PC-3 (cell line): Measurements from ENCODE around the gene KCTD1. TPM values are rescaled to one million over a fixed set of nuclear protein-coding genes. Genes with fewer than 3 reads are reported as not detected.

Source experiments
- ATAC-seq: fragments of 200-7000 bp; cut with Tn5 transposase; 2 replicates; pipeline ENCODE4 v1.9.1; 2020; ENCODE audit warnings: mild to moderate bottlenecking, moderate library complexity
- BruUV-seq: library from RNA; stranded (reverse); fragments of 400-500 nt; replicated peaks from 2 replicates; lab custom pipeline; 2021; lab: Mats Ljungman, UMichigan
- CTCF ChIA-PET: fragments of 300-600 bp; sonication (Branson Sonifier 250); formaldehyde crosslinking; loops from one replicate; lab custom pipeline; 2022; ENCODE audit warnings: antibody characterized with exemption; lab: Charles Lee
- POLR2A ChIA-PET: fragments of 300-600 bp; sonication (Branson Sonifier 250); formaldehyde crosslinking; loops from one replicate; lab custom pipeline; 2022; ENCODE audit warnings: antibody characterized with exemption; ENCODE audit not compliant: unreplicated experiment; lab: Charles Lee
- DNase-seq: peaks from one replicate; pipeline ENCODE4 v3.0.0-alpha.2; 2015
- H2AFZ ChIP-seq: fragments of 300-600 bp; sonication (generic); 2 replicates; pipeline ENCODE4 v1.6.0; 2016; ENCODE audit warnings: antibody characterized with exemption, low read length
- H3F3A ChIP-seq: fragments of 300-600 bp; sonication (generic); one replicate; pipeline ENCODE4 v1.6.0; 2017; ENCODE audit warnings: antibody characterized with exemption, low read length, control low read depth, mild to moderate bottlenecking; ENCODE audit not compliant: unreplicated experiment
- H3K27ac ChIP-seq: fragments of 300-600 bp; sonication (generic); 2 replicates; pipeline ENCODE4 v1.5.1; 2016; ENCODE audit warnings: mild to moderate bottlenecking, low read length
- H3K27me3 ChIP-seq: fragments of 300-600 bp; sonication (generic); 2 replicates; pipeline ENCODE4 v1.6.1; 2016; ENCODE audit warnings: low read length, mixed read lengths
- H3K36me3 ChIP-seq: fragments of 300-600 bp; sonication (generic); 2 replicates; pipeline ENCODE4 v1.6.1; 2016; ENCODE audit warnings: low read depth, mixed run types, low read length, mixed read lengths
- H3K4me1 ChIP-seq: fragments of 300-600 bp; sonication (generic); 2 replicates; pipeline ENCODE4 v1.5.1; 2016; ENCODE audit warnings: low read length; ENCODE audit not compliant: insufficient read depth
- H3K4me2 ChIP-seq: fragments of 300-600 bp; sonication (generic); 2 replicates; pipeline ENCODE4 v1.6.0; 2016; ENCODE audit warnings: low read length
- H3K4me3 ChIP-seq: fragments of 300-600 bp; sonication (generic); 2 replicates; pipeline ENCODE4 v1.5.1; 2016; ENCODE audit warnings: mild to moderate bottlenecking, low read length, mixed read lengths
- H3K79me2 ChIP-seq: fragments of 300-600 bp; sonication (generic); 2 replicates; pipeline ENCODE4 v1.6.1; 2017; ENCODE audit warnings: low read length, mixed read lengths
- H3K9ac ChIP-seq: fragments of 300-600 bp; sonication (generic); 2 replicates; pipeline ENCODE4 v1.6.0; 2016; ENCODE audit warnings: mild to moderate bottlenecking, low read length
- H3K9me2 ChIP-seq: fragments of 300-600 bp; sonication (generic); replicated peaks from 2 replicates; pipeline ENCODE4 v1.6.1; 2016; ENCODE audit warnings: mixed run types, low read length, mixed read lengths
- H3K9me3 ChIP-seq: fragments of 300-600 bp; sonication (generic); 2 replicates; pipeline ENCODE4 v1.6.1; 2016; ENCODE audit warnings: low read length, mixed read lengths
- H4K20me1 ChIP-seq: fragments of 300-600 bp; sonication (generic); 2 replicates; pipeline ENCODE4 v1.6.1; 2016; ENCODE audit warnings: low read length, mixed read lengths
- CTCF ChIP-seq: fragments of 300-600 bp; sonication (generic); conservative IDR thresholded peaks from 2 replicates; pipeline ENCODE4 v1.5.1; 2017; ENCODE audit warnings: antibody characterized with exemption, low read depth, mild to moderate bottlenecking, low read length
- EZH2 ChIP-seq: fragments of 300-600 bp; sonication (generic); IDR thresholded peaks from one replicate; pipeline ENCODE4 v1.6.1; 2017; ENCODE audit warnings: antibody characterized with exemption, mild to moderate bottlenecking, low read length; ENCODE audit not compliant: unreplicated experiment
- EZH2phosphoT487 ChIP-seq: fragments of 300-600 bp; sonication (generic); IDR thresholded peaks from 2 replicates; pipeline ENCODE4 v1.6.1; 2018; ENCODE audit warnings: mild to moderate bottlenecking, antibody characterized with exemption, low read length, borderline replicate concordance
- intact Hi-C: fragments of 100-400 bp; cut with micrococcal nuclease; formaldehyde crosslinking; loops from 2 replicates; pipeline ENCODE4 v1.9.0; 2023
- total RNA-seq: library from RNA; depleted of rRNA; stranded (reverse); fragments of >200 nt; gene quantifications from 2 replicates; pipeline ENCODE4 v1.2.3, GENCODE V29; 2014

The KCTD1 gene
- total RNA-seq, 1 experiment from 2014 or later = 15.8 TPM

- H3K4me1 ChIP-seq = peaks cover 12% of the 10 kb centered on the region
- no peaks in the 10 kb centered on the region for H3K9me2 ChIP-seq
- no TSS peak for BruUV-seq
- no peak overlapping the region for H3K4me3 ChIP-seq
- no peak overlapping the region for H3K9ac ChIP-seq
- H3K27me3 ChIP-seq = no peaks in the 10 kb centered on the region
- no peaks in the 10 kb centered on the region for H3K36me3 ChIP-seq
- ATAC-seq = no peak
- no peak overlapping the region for H2AFZ ChIP-seq
- H3K9me3 ChIP-seq = no peaks in the 10 kb centered on the region
- POLR2A ChIA-PET = no interaction called here
- CTCF ChIA-PET = no interaction called here
- H3F3A ChIP-seq = peaks cover 5% of the 10 kb centered on the region
- no peak for DNase-seq
- no peaks in the 10 kb centered on the region for H3K79me2 ChIP-seq
- TF ChIP-seq EZH2phosphoT487 (no peak), CTCF (no peak), EZH2 (no peak)
- H3K4me2 ChIP-seq = no peak overlapping the region
- H3K27ac ChIP-seq = no peak overlapping the region
- intact Hi-C loops = no loop called here
- H4K20me1 ChIP-seq = no peaks in the 10 kb centered on the region
These were observed 36.4 kb upstream of the KCTD1 start for GRCh38 chr18:26584745-26585144.

GRCh38 chr18:26579941-26580618 lies 31.7 kb upstream of the KCTD1 start:
- ATAC-seq (peak; percentile 89), DNase-seq (peak; percentile 92)
- no peaks in the 10 kb centered on the region for H4K20me1 ChIP-seq
- CTCF ChIA-PET = interaction anchor here (1.5 kb wide), 1 partner anchor 41 kb away, joined by 6 read pairs; no protein-coding TSS in a partner anchor
- H3K27me3 ChIP-seq = no peaks in the 10 kb centered on the region
- H3K4me2 ChIP-seq = peak overlapping the region; percentile 80
- peaks cover 5% of the 10 kb centered on the region for H3F3A ChIP-seq
- peak overlapping the region; percentile 64 for H2AFZ ChIP-seq
- H3K79me2 ChIP-seq = no peaks in the 10 kb centered on the region
- TF ChIP-seq EZH2 (no peak), EZH2phosphoT487 (no peak), CTCF (no peak)
- H3K9ac ChIP-seq = no peak overlapping the region; the same call in 1 of the 2 replicates
- H3K27ac ChIP-seq = peak overlapping the region; percentile 70
- no peaks in the 10 kb centered on the region for H3K9me3 ChIP-seq
- POLR2A ChIA-PET = no interaction called here
- H3K36me3 ChIP-seq = no peaks in the 10 kb centered on the region
- BruUV-seq = no TSS peak
- H3K4me1 ChIP-seq = peaks cover 29% of the 10 kb centered on the region
- H3K4me3 ChIP-seq = peak overlapping the region; percentile 45; the same call in 1 of the 2 replicates
- intact Hi-C loops = loop anchor here (1.0 to 2.0 kb wide), 2 partner anchors 37 to 124 kb away; no protein-coding TSS in a partner anchor
- H3K9me2 ChIP-seq = no peaks in the 10 kb centered on the region

- Histone ChIP-seq H4K20me1 (no peaks in the 10 kb centered on the region), H3K27ac (peak overlapping the region; percentile 73), H2AFZ (peak overlapping the region; percentile 87), H3K4me2 (peak overlapping the region; percentile 86), H3K9me3 (no peaks in the 10 kb centered on the region), H3K27me3 (no peaks in the 10 kb centered on the region), H3K4me1 (peaks cover 34% of the 10 kb centered on the region), H3K9me2 (no peaks in the 10 kb centered on the region), H3K36me3 (no peaks in the 10 kb centered on the region), H3K4me3 (peak overlapping the region; percentile 63), H3F3A (peaks cover 5% of the 10 kb centered on the region), H3K9ac (peak overlapping the region; percentile 66), H3K79me2 (no peaks in the 10 kb centered on the region)
- intact Hi-C loops = loop anchor here (2.0 kb wide), 1 partner anchor 27 kb away; the partner anchor contains the start of gene KCTD1
- ATAC-seq = peak; percentile 68
- DNase-seq = peak; percentile 67
- CTCF ChIA-PET = interaction anchor here (0.6 to 0.8 kb wide), 2 partner anchors 95 to 269 kb away, joined by 3 read pairs; no protein-coding TSS in a partner anchor
- BruUV-seq = no TSS peak
- TF ChIP-seq CTCF = no peak
- TF ChIP-seq EZH2phosphoT487 = no peak
- no peak for TF ChIP-seq EZH2
- POLR2A ChIA-PET = no interaction called here
These were observed 27.5 kb upstream of the KCTD1 start for GRCh38 chr18:26575865-26576217.
